Thyroid gland (tissue), 4 donors: ENCODE results near the gene CD274. TPM values are rescaled to one million over a fixed set of nuclear protein-coding genes. Genes with fewer than 3 reads are reported as not detected.
"Not testable (repeated sequence)": the region's sequence is repeated elsewhere in the genome, so short reads cannot be mapped to it uniquely, and the experiment has no call there.

ENCODE experiments used
- DNase-seq, 2 donors: peaks; one replicate each; pipeline ENCODE4 v3.0.0-alpha.2; 2019
- H3K27ac ChIP-seq, 3 donors: fragments of 200-600 bp; sonication (generic); 1 replicate in 2 of 3; 2 replicates in 1 of 3; pipeline ENCODE4 v1.5.1; 2016 to 2019; ENCODE audit warnings: mild to moderate bottlenecking in 1 of 3, moderate library complexity in 1 of 3
- H3K27me3 ChIP-seq: fragments of 200-600 bp; sonication (generic); one replicate; pipeline ENCODE4 v1.5.1; 2019
- H3K36me3 ChIP-seq, 2 donors: fragments of 200-600 bp; sonication (generic); one replicate each; pipeline ENCODE4 v1.5.1; 2016 to 2019
- H3K4me1 ChIP-seq, 2 donors: fragments of 200-600 bp; sonication (generic); one replicate each; pipeline ENCODE4 v1.5.1; 2017 to 2019
- H3K4me3 ChIP-seq, 3 donors: fragments of 200-600 bp; sonication (generic); replicated peaks in 1 of 3; 1 replicate in 2 of 3; 2 replicates in 1 of 3; pipeline ENCODE4 v1.5.1; 2016; ENCODE audit warnings: mild to moderate bottlenecking in 1 of 3
- H3K9me3 ChIP-seq: fragments of 200-600 bp; sonication (generic); one replicate; pipeline ENCODE4 v1.5.1; 2017
- CTCF ChIP-seq, 6 experiments: fragments of 200-600 bp in 3 of 6; fragments of 450-650 bp in 3 of 6; sonication (generic) in 3 of 6; IDR thresholded peaks; one replicate each; pipeline ENCODE4 v1.5.1; 2016 to 2019; ENCODE audit warnings: antibody characterized with exemption in 6 of 6, mild to moderate bottlenecking in 2 of 6, inconsistent platforms in 1 of 6, moderate library complexity in 1 of 6
- POLR2A ChIP-seq, 2 donors: fragments of 450-650 bp; IDR thresholded peaks; one replicate each; pipeline ENCODE4 v1.6.1; 2017; ENCODE audit warnings: antibody characterized with exemption in 2 of 2, mild to moderate bottlenecking in 2 of 2, moderate library complexity in 1 of 2
- WGBS, 2 donors: methylation state at CpG; one replicate each; pipeline ENCODE4 v1.1.5; 2017; 5-methylcytosine and 5-hydroxymethylcytosine counted together
- intact Hi-C: fragments of 100-400 bp; cut with DNase I; formaldehyde crosslinking; loops from one replicate; pipeline ENCODE4 v1.15.1; 2023
- total RNA-seq, 4 donors: library from RNA; depleted of rRNA; stranded (reverse); fragments of >200 nt; gene quantifications; one replicate each; pipeline ENCODE4 v1.2.3, GENCODE V29; 2016

The CD274 gene
- total RNA-seq, 4 donors from 2014 or later, result 3.0 to 6.5 (median 4.9) TPM

DNA sequence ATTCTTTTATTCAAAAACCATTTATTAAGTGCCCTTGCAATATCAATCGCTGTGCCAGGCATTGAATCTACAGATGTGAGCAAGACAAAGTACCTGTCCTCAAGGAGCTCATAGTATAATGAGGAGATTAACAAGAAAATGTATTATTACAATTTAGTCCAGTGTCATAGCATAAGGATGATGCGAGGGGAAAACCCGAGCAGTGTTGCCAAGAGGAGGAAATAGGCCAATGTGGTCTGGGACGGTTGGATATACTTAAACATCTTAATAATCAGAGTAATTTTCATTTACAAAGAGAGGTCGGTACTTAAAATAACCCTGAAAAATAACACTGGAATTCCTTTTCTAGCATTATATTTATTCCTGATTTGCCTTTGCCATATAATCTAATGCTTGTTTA lies 18.5 kb downstream of the CD274 start:
- no peak for DNase-seq
- Histone ChIP-seq H3K9me3 (no peaks in the 10 kb centered on the region), H3K36me3 (no peaks in the 10 kb centered on the region), H3K27ac (no peak overlapping the region), H3K4me3 (no peak overlapping the region), H3K27me3 (no peaks in the 10 kb centered on the region), H3K4me1 (peaks cover 0 to 6% of the 10 kb centered on the region in 2 donors)
- intact Hi-C loops, result no loop called here
- no peak for TF ChIP-seq POLR2A (IDR thresholded peaks at IDR 0.05)
- TF ChIP-seq CTCF (IDR thresholded peaks at IDR 0.05), result no peak
- 77 to 84% methylated on average over 5 of the region's 5 CpGs for WGBS, 2 donors

DNA sequence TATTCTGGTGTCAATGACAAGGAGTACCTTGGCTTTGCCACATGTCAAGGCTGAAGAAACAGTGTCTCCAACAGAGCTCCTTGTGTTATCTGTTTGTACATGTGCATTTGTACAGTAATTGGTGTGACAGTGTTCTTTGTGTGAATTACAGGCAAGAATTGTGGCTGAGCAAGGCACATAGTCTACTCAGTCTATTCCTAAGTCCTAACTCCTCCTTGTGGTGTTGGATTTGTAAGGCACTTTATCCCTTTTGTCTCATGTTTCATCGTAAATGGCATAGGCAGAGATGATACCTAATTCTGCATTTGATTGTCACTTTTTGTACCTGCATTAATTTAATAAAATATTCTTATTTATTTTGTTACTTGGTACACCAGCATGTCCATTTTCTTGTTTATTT lies 19.8 kb downstream of the CD274 start:
- no peak for TF ChIP-seq POLR2A (IDR thresholded peaks at IDR 0.05)
- no peak for TF ChIP-seq CTCF (IDR thresholded peaks at IDR 0.05)
- no peak for DNase-seq
- H3K36me3 ChIP-seq, result no peaks in the 10 kb centered on the region
- no peaks in the 10 kb centered on the region for H3K27me3 ChIP-seq
- H3K27ac ChIP-seq, result no peak overlapping the region
- 90 to 95% methylated on average over 1 of the region's 1 CpG for WGBS, 2 donors
- H3K4me1 ChIP-seq, result peaks cover 0 to 6% of the 10 kb centered on the region in 2 donors
- H3K4me3 ChIP-seq, result no peak overlapping the region
- intact Hi-C loops, result no loop called here
- no peaks in the 10 kb centered on the region for H3K9me3 ChIP-seq

DNA sequence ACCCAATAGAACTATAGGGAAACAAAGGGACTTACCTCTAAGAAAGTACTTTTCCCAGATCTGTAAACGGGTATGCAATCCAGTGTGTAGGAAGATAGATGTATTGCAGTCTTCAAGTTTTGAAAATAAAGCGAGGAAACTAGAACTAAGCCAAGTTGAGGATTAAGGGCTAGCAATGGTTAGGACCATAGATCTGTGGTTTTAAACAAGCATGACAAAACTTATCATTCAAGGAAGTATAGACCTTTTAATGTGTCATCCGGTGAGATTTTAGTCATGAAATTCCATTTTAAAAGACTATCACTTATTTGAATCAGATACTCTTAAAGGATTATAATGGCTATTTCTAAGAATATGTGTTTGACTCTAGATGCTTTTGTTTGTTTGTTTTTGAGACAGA lies 20.5 kb downstream of the CD274 start:
- no peak overlapping the region for H3K4me3 ChIP-seq
- no peak for TF ChIP-seq CTCF (IDR thresholded peaks at IDR 0.05)
- no peak for TF ChIP-seq POLR2A (IDR thresholded peaks at IDR 0.05)
- no peak overlapping the region for H3K27ac ChIP-seq
- H3K4me1 ChIP-seq, result peaks cover 0 to 6% of the 10 kb centered on the region in 2 donors
- WGBS, 2 donors, result 93% methylated on average over 3 of the region's 3 CpGs
- intact Hi-C loops, result no loop called here
- no peak for DNase-seq
- H3K27me3 ChIP-seq, result no peaks in the 10 kb centered on the region
- no peaks in the 10 kb centered on the region for H3K36me3 ChIP-seq
- H3K9me3 ChIP-seq, result no peaks in the 10 kb centered on the region

DNA sequence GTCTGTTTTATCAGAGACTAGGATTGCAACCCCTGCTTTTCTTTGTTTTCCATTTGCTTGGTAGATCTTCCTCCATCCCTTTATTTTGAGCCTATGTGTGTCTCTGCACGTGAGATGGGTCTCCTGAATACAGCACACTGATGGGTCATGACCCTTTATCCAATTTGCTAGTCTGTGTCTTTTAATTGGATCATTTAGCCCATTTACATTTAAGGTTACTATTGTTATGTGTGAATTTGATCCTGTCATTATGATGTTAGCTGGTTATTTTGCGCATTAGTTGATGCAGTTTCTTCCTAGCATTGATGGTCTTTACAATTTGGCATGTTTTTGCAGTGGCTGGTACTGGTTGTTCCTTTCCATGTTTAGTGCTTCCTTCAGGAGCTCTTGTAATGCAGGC lies 25.3 kb downstream of the CD274 start:
- H3K4me1 ChIP-seq, DNase-seq, intact Hi-C loops, H3K27ac ChIP-seq, H3K36me3 ChIP-seq, H3K9me3 ChIP-seq, H3K27me3 ChIP-seq, H3K4me3 ChIP-seq: not testable (repeated sequence)
- whole genome bisulfite sequencing, 2 donors, result 91 to 94% methylated on average over 2 of the region's 2 CpGs

GRCh38 chr9:5478206-5478605 lies 27.9 kb downstream of the CD274 start:
- WGBS, 2 donors, result 86 to 87% methylated on average over 2 of the region's 2 CpGs
- Histone ChIP-seq H3K27me3 (no peaks in the 10 kb centered on the region), H3K27ac (no peak overlapping the region), H3K4me3 (no peak overlapping the region), H3K9me3 (no peaks in the 10 kb centered on the region), H3K36me3 (no peaks in the 10 kb centered on the region), H3K4me1 (no peaks in the 10 kb centered on the region)
- intact Hi-C loops, result no loop called here
- TF ChIP-seq POLR2A (IDR thresholded peaks at IDR 0.05), result no peak
- TF ChIP-seq CTCF (IDR thresholded peaks at IDR 0.05), result no peak
- no peak for DNase-seq
